ENCODE data around the gene FBXL19.

- TF ChIP-seq CTCF (IDR thresholded peaks at IDR 0.05; ENCODE audit: poor library complexity) (no peak), EZH2 (IDR thresholded peaks at IDR 0.05; ENCODE audit: borderline replicate concordance) (no peak)
These were observed 2.2 kb downstream of the FBXL19 start for GRCh38 chr16:30925632-30925987.

All from hepatocyte (in vitro differentiated cells).